IPS-15b (cell line): ENCODE results near the gene LRRC1.

Experiments
- H3K27me3 ChIP-seq: one replicate; pipeline ENCODE4 v1.6.1; 2013; ENCODE audit warnings: low read length; ENCODE audit not compliant: control insufficient read depth, insufficient read depth
- H3K36me3 ChIP-seq: one replicate; pipeline ENCODE4 v1.6.1; 2013; ENCODE audit warnings: low read length; ENCODE audit not compliant: control insufficient read depth, insufficient read depth
- H3K4me1 ChIP-seq: one replicate; pipeline ENCODE4 v1.6.1; 2013; ENCODE audit warnings: mild to moderate bottlenecking, low read length; ENCODE audit not compliant: control insufficient read depth, insufficient read depth
- H3K4me3 ChIP-seq: one replicate; pipeline ENCODE4 v1.5.1; 2013; ENCODE audit warnings: low read depth, low read length
- H3K9ac ChIP-seq: one replicate; pipeline ENCODE4 v1.6.1; 2013; ENCODE audit warnings: low read depth, mild to moderate bottlenecking, low read length
- H3K9me3 ChIP-seq: one replicate; pipeline ENCODE4 v1.6.1; 2013; ENCODE audit warnings: mild to moderate bottlenecking, low read length; ENCODE audit not compliant: control insufficient read depth, insufficient read depth

LRRC1 gene

GRCh38 chr6:53906103-53906502, 111.3 kb downstream of the LRRC1 start:
- Histone ChIP-seq H3K9me3 (no peaks in the 10 kb centered on the region), H3K4me1 (peaks cover 10% of the 10 kb centered on the region), H3K4me3 (no peak overlapping the region), H3K9ac (no peak overlapping the region), H3K36me3 (no peaks in the 10 kb centered on the region), H3K27me3 (no peaks in the 10 kb centered on the region)

GRCh38 chr6:53906842-53907241, 112.0 kb downstream of the LRRC1 start:
- Histone ChIP-seq H3K36me3 (no peaks in the 10 kb centered on the region), H3K9me3 (no peaks in the 10 kb centered on the region), H3K9ac (no peak overlapping the region), H3K4me3 (no peak overlapping the region), H3K4me1 (peaks cover 10% of the 10 kb centered on the region), H3K27me3 (no peaks in the 10 kb centered on the region)

GRCh38 chr6:53910834-53911233, 116.0 kb downstream of the LRRC1 start:
- H3K4me3 ChIP-seq: no peak overlapping the region
- no peak overlapping the region for H3K9ac ChIP-seq
- H3K36me3 ChIP-seq: no peaks in the 10 kb centered on the region
- no peaks in the 10 kb centered on the region for H3K27me3 ChIP-seq
- H3K4me1 ChIP-seq: peaks cover 10% of the 10 kb centered on the region
- no peaks in the 10 kb centered on the region for H3K9me3 ChIP-seq

- no peaks in the 10 kb centered on the region for H3K36me3 ChIP-seq
- no peak overlapping the region for H3K4me3 ChIP-seq
- peaks cover 2% of the 10 kb centered on the region for H3K4me1 ChIP-seq
- H3K27me3 ChIP-seq: no peaks in the 10 kb centered on the region
- no peak overlapping the region for H3K9ac ChIP-seq
- H3K9me3 ChIP-seq: no peaks in the 10 kb centered on the region
Observed at GRCh38 chr6:53912661-53913060, 117.9 kb downstream of the LRRC1 start.

- Histone ChIP-seq H3K9me3 (no peaks in the 10 kb centered on the region), H3K27me3 (no peaks in the 10 kb centered on the region), H3K36me3 (no peaks in the 10 kb centered on the region), H3K9ac (no peak overlapping the region), H3K4me1 (peaks cover 2% of the 10 kb centered on the region), H3K4me3 (no peak overlapping the region)
Observed at GRCh38 chr6:53913286-53913685, 118.5 kb downstream of the LRRC1 start.

GRCh38 chr6:53915026-53915691, 120.4 kb downstream of the LRRC1 start:
- Histone ChIP-seq H3K9me3 (no peaks in the 10 kb centered on the region), H3K4me1 (peaks cover 2% of the 10 kb centered on the region), H3K36me3 (no peaks in the 10 kb centered on the region), H3K4me3 (no peak overlapping the region), H3K9ac (no peak overlapping the region), H3K27me3 (no peaks in the 10 kb centered on the region)

- Histone ChIP-seq H3K4me3 (no peak overlapping the region), H3K4me1 (no peaks in the 10 kb centered on the region), H3K36me3 (no peaks in the 10 kb centered on the region), H3K9ac (no peak overlapping the region), H3K9me3 (no peaks in the 10 kb centered on the region), H3K27me3 (no peaks in the 10 kb centered on the region)
Observed at GRCh38 chr6:53916804-53917463, 122.1 kb downstream of the LRRC1 start.

- no peak overlapping the region for H3K9ac ChIP-seq
- H3K27me3 ChIP-seq: no peaks in the 10 kb centered on the region
- H3K4me3 ChIP-seq: no peak overlapping the region
- no peaks in the 10 kb centered on the region for H3K36me3 ChIP-seq
- no peaks in the 10 kb centered on the region for H3K4me1 ChIP-seq
- no peaks in the 10 kb centered on the region for H3K9me3 ChIP-seq
Observed at GRCh38 chr6:53917464-53917842, 122.6 kb downstream of the LRRC1 start.

GRCh38 chr6:53918854-53919510, 124.2 kb downstream of the LRRC1 start:
- no peaks in the 10 kb centered on the region for H3K27me3 ChIP-seq
- peaks cover 2% of the 10 kb centered on the region for H3K4me1 ChIP-seq
- H3K36me3 ChIP-seq: no peaks in the 10 kb centered on the region

GRCh38 chr6:53919881-53920360, 125.1 kb downstream of the LRRC1 start:
- Histone ChIP-seq H3K9ac (no peak overlapping the region), H3K9me3 (no peaks in the 10 kb centered on the region), H3K4me1 (peaks cover 2% of the 10 kb centered on the region), H3K4me3 (no peak overlapping the region), H3K27me3 (no peaks in the 10 kb centered on the region), H3K36me3 (no peaks in the 10 kb centered on the region)

More at GRCh38 chr6:53918854-53919510, 124.2 kb downstream of the LRRC1 start:
- Histone ChIP-seq H3K4me3 (no peak overlapping the region), H3K9ac (no peak overlapping the region), H3K9me3 (no peaks in the 10 kb centered on the region)

- no peaks in the 10 kb centered on the region for H3K9me3 ChIP-seq
- H3K36me3 ChIP-seq: no peaks in the 10 kb centered on the region
- no peak overlapping the region for H3K9ac ChIP-seq
- no peaks in the 10 kb centered on the region for H3K27me3 ChIP-seq
- no peak overlapping the region for H3K4me3 ChIP-seq
- H3K4me1 ChIP-seq: peaks cover 2% of the 10 kb centered on the region
Observed at GRCh38 chr6:53920881-53921280, 126.1 kb downstream of the LRRC1 start.

- Histone ChIP-seq H3K4me3 (no peak overlapping the region), H3K4me1 (peaks cover 2% of the 10 kb centered on the region), H3K9me3 (no peaks in the 10 kb centered on the region), H3K36me3 (no peaks in the 10 kb centered on the region), H3K27me3 (no peaks in the 10 kb centered on the region), H3K9ac (no peak overlapping the region)
Observed at GRCh38 chr6:53921639-53922038, 126.8 kb downstream of the LRRC1 start.
